HG03565 (cell line): ENCODE results near the gene DSCAML1.

Experiments used
- ATAC-seq: cut with Tn5 transposase; IDR thresholded peaks from one replicate; pipeline ENCODE4 v1.9.1; 2021; ENCODE audit warnings: mild to moderate bottlenecking, moderate library complexity; ENCODE audit not compliant: unreplicated experiment

DSCAML1 gene

GRCh38 chr11:117511483-117511930, 285.5 kb downstream of the DSCAML1 start:
- ATAC-seq: no peak

- no peak for ATAC-seq
Measured at GRCh38 chr11:117510646-117511045, 286.4 kb downstream of the DSCAML1 start.

- ATAC-seq: no peak
Measured at GRCh38 chr11:117509543-117509942, 287.5 kb downstream of the DSCAML1 start.

- no peak for ATAC-seq
Measured at GRCh38 chr11:117506971-117507370, 290.0 kb downstream of the DSCAML1 start.

- ATAC-seq: no peak
Measured at GRCh38 chr11:117505285-117505970, 291.6 kb downstream of the DSCAML1 start.

- no peak for ATAC-seq
Measured at GRCh38 chr11:117502779-117503100, 294.3 kb downstream of the DSCAML1 start.

- ATAC-seq: no peak
Measured at GRCh38 chr11:117502015-117502778, 294.8 kb downstream of the DSCAML1 start.

GRCh38 chr11:117501237-117501898, 295.6 kb downstream of the DSCAML1 start:
- ATAC-seq: no peak

GRCh38 chr11:117498791-117499190, 298.2 kb downstream of the DSCAML1 start:
- no peak for ATAC-seq

- ATAC-seq: no peak
Measured at GRCh38 chr11:117497206-117497951, 299.6 kb downstream of the DSCAML1 start.

- ATAC-seq: no peak
Measured at GRCh38 chr11:117495357-117495756, 301.7 kb downstream of the DSCAML1 start.

- ATAC-seq: no peak
Measured at GRCh38 chr11:117492578-117493251, 304.3 kb downstream of the DSCAML1 start.

- no peak for ATAC-seq
Measured at GRCh38 chr11:117490911-117491310, 306.1 kb downstream of the DSCAML1 start.

- ATAC-seq: no peak
Measured at GRCh38 chr11:117489999-117490679, 306.9 kb downstream of the DSCAML1 start.

GRCh38 chr11:117488996-117489952, 307.7 kb downstream of the DSCAML1 start:
- ATAC-seq: no peak

GRCh38 chr11:117486059-117486458, 311.0 kb downstream of the DSCAML1 start:
- no peak for ATAC-seq

- no peak for ATAC-seq
Measured at GRCh38 chr11:117484156-117484555, 312.9 kb downstream of the DSCAML1 start.

GRCh38 chr11:117483372-117483771, 313.6 kb downstream of the DSCAML1 start:
- ATAC-seq: no peak

GRCh38 chr11:117482881-117483280, 314.1 kb downstream of the DSCAML1 start:
- ATAC-seq: no peak
